ENCODE measurements around the gene PTPRD.

GRCh38 chr9:9754186-9754585 lies 858.6 kb downstream of the PTPRD start:
- TF ChIP-seq, protein P1, sequence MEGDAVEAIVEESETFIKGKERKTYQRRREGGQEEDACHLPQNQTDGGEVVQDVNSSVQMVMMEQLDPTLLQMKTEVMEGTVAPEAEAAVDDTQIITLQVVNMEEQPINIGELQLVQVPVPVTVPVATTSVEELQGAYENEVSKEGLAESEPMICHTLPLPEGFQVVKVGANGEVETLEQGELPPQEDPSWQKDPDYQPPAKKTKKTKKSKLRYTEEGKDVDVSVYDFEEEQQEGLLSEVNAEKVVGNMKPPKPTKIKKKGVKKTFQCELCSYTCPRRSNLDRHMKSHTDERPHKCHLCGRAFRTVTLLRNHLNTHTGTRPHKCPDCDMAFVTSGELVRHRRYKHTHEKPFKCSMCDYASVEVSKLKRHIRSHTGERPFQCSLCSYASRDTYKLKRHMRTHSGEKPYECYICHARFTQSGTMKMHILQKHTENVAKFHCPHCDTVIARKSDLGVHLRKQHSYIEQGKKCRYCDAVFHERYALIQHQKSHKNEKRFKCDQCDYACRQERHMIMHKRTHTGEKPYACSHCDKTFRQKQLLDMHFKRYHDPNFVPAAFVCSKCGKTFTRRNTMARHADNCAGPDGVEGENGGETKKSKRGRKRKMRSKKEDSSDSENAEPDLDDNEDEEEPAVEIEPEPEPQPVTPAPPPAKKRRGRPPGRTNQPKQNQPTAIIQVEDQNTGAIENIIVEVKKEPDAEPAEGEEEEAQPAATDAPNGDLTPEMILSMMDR (conservative IDR thresholded peaks at IDR 0.05 in 1 of 2, IDR thresholded peaks at IDR 0.05 in 1 of 2; ENCODE audit: extremely low read depth in 1 of 2, insufficient read depth in 1 of 2, low read depth in 1 of 2, low read length in 2 of 2), result no peak
- no peak for TF ChIP-seq EZH2 (IDR thresholded peaks at IDR 0.05; ENCODE audit: borderline replicate concordance, low read length)
